ENCODE measurements around the gene MKLN1.

- TF ChIP-seq CTCF (IDR thresholded peaks at IDR 0.05) (no peak), POLR2A (IDR thresholded peaks at IDR 0.05) (no peak)
These were observed 14.8 kb upstream of the MKLN1 start for GRCh38 chr7:131312838-131313237.

Measured in Peyer's patch (tissue), 4 donors.